Body of pancreas (tissue), 4 donors: Measurements from ENCODE around the gene MAGI1.

ENCODE experiments used
- CTCF ChIP-seq, 7 experiments: fragments of 450-650 bp in 4 of 7; fragments of 200-600 bp in 3 of 7; sonication (generic) in 3 of 7; IDR thresholded peaks; one replicate each; pipeline ENCODE4 v1.5.1; 2016 to 2019; ENCODE audit warnings: antibody characterized with exemption in 7 of 7
- POLR2A ChIP-seq, 3 donors: fragments of 450-650 bp; IDR thresholded peaks; one replicate each; pipeline ENCODE4 v1.6.1; 2016; ENCODE audit warnings: antibody characterized with exemption in 3 of 3, mild to moderate bottlenecking in 2 of 3

- TF ChIP-seq POLR2A (IDR thresholded peaks at IDR 0.05), result no peak
- TF ChIP-seq CTCF (IDR thresholded peaks at IDR 0.05), result no peak
Observed at GRCh38 chr3:65490114-65490513, 548.6 kb downstream of the MAGI1 start.
